ENCODE measurements around the gene MAPK12. TPM values are rescaled to one million over a fixed set of nuclear protein-coding genes. Genes with fewer than 3 reads are reported as not detected.

The MAPK12 gene
- total RNA-seq, 4 donors from 2014 or later: 10.1 to 18.4 (median 14.0) TPM

DNA sequence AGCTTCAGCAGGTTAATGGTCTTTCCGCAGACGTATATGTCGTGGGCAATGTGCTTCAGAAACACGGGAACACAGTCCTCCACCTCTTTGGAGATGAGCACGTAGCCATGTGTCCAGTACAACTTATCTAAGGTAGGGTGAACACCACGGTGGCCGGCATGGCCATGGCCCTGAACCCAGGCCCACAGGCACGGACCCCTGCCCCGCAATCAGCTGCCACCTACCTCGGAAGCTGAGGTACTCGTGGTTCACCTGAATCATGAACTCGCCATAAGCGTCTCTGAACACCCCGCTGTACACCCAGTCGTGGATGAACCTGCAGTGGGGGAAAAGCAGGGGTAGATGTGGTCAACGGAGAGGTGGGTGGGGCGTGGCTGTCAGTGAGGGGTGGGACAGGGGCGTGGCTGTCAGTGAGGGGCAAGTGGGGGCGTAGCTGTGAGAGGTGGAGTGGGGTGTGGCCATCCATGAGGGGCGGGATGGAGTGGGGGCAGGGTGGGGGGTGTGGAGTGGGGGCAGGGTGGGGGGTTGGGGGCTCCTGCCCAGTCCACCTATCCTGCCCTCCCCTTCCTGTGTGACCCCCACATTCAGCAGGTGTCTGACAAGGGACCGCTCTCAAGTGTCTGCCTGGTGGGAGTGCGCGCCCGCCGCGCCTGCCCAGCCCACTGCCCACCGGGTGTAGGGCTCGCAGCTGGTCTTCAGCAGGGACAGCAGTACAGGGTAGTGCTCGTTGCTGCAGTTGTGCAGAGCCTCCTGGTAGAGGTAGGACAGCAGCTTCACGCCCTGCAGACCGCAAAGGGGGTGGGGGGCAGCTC is 35.2 kb downstream of the MAPK12 start:
- no peaks in the 10 kb centered on the region for H3K4me1 ChIP-seq
- H3K27ac ChIP-seq: no peak overlapping the region
- 80% methylated on average over 9 of the region's 31 CpGs; no CpG with 5 or more reads in 1 of the 2 donors for WGBS, 2 donors (ENCODE audit: low coverage in 1 of 2)
- ATAC-seq: no peak
- H3K4me3 ChIP-seq: no peak overlapping the region
- no peaks in the 10 kb centered on the region for H3K9me3 ChIP-seq
- TF ChIP-seq POLR2A (IDR thresholded peaks at IDR 0.05): no peak
- TF ChIP-seq EP300 (IDR thresholded peaks at IDR 0.05): no peak
- no peak for TF ChIP-seq CTCF (IDR thresholded peaks at IDR 0.05)
- no peak for TF ChIP-seq POLR2AphosphoS5 (IDR thresholded peaks at IDR 0.05)
- no peaks in the 10 kb centered on the region for H3K27me3 ChIP-seq
- H3K36me3 ChIP-seq: peaks cover 0 to 98% of the 10 kb centered on the region in 2 donors

- no peak overlapping the region for H3K27ac ChIP-seq
- 40% methylated on average over 1 of the region's 24 CpGs; no CpG with 5 or more reads in 1 of the 2 donors for WGBS, 2 donors (ENCODE audit: low coverage in 1 of 2)
- ATAC-seq: no peak
- TF ChIP-seq EP300 (IDR thresholded peaks at IDR 0.05): no peak
- no peak for TF ChIP-seq POLR2A (IDR thresholded peaks at IDR 0.05)
- no peak for TF ChIP-seq CTCF (IDR thresholded peaks at IDR 0.05)
- TF ChIP-seq POLR2AphosphoS5 (IDR thresholded peaks at IDR 0.05): no peak
- H3K27me3 ChIP-seq: no peaks in the 10 kb centered on the region
- H3K36me3 ChIP-seq: peaks cover 0 to 100% of the 10 kb centered on the region in 2 donors
- no peak overlapping the region for H3K4me3 ChIP-seq
- H3K9me3 ChIP-seq: no peaks in the 10 kb centered on the region
- no peaks in the 10 kb centered on the region for H3K4me1 ChIP-seq
These were observed 36.1 kb downstream of the MAPK12 start for GRCh38 chr22:50225200-50225969.

GRCh38 chr22:50224071-50224470 is 37.4 kb downstream of the MAPK12 start:
- Histone ChIP-seq H3K9me3 (no peaks in the 10 kb centered on the region), H3K4me1 (peaks cover 0 to 12% (median 0%) of the 10 kb centered on the region in 3 donors), H3K27ac (no peak overlapping the region), H3K36me3 (peaks cover 0 to 97% of the 10 kb centered on the region in 2 donors), H3K4me3 (no peak overlapping the region), H3K27me3 (no peaks in the 10 kb centered on the region)
- TF ChIP-seq CTCF (IDR thresholded peaks at IDR 0.05): no peak
- no peak for TF ChIP-seq EP300 (IDR thresholded peaks at IDR 0.05)
- TF ChIP-seq POLR2AphosphoS5 (IDR thresholded peaks at IDR 0.05): no peak
- no peak for TF ChIP-seq POLR2A (IDR thresholded peaks at IDR 0.05)
- ATAC-seq: no peak
- 87 to 88% methylated on average over 3 to 5 of the region's 16 CpGs for WGBS, 2 donors (ENCODE audit: low coverage in 1 of 2)

- WGBS, 2 donors (ENCODE audit: low coverage in 1 of 2): 71 to 86% methylated on average over 1 to 4 of the region's 8 CpGs
- TF ChIP-seq POLR2AphosphoS5 (IDR thresholded peaks at IDR 0.05): no peak
- TF ChIP-seq CTCF (IDR thresholded peaks at IDR 0.05): no peak
- no peak for TF ChIP-seq EP300 (IDR thresholded peaks at IDR 0.05)
- TF ChIP-seq POLR2A (IDR thresholded peaks at IDR 0.05): no peak
- H3K27ac ChIP-seq: no peak overlapping the region
- H3K36me3 ChIP-seq: peaks cover 0 to 97% of the 10 kb centered on the region in 2 donors
- H3K9me3 ChIP-seq: no peaks in the 10 kb centered on the region
- no peak overlapping the region for H3K4me3 ChIP-seq
- no peaks in the 10 kb centered on the region for H3K27me3 ChIP-seq
- peaks cover 0 to 13% (median 0%) of the 10 kb centered on the region in 3 donors for H3K4me1 ChIP-seq
- no peak for ATAC-seq
These were observed 39.0 kb downstream of the MAPK12 start for GRCh38 chr22:50222508-50222907.
